HG02970 (cell line): ENCODE data around the gene PRPF40B.

Source experiments
- ATAC-seq: cut with Tn5 transposase; IDR thresholded peaks from one replicate; pipeline ENCODE4 v1.9.1; 2021; ENCODE audit warnings: mild to moderate bottlenecking, moderate library complexity, moderate number of reproducible peaks; ENCODE audit not compliant: unreplicated experiment, low FRiP score

Gene PRPF40B

DNA sequence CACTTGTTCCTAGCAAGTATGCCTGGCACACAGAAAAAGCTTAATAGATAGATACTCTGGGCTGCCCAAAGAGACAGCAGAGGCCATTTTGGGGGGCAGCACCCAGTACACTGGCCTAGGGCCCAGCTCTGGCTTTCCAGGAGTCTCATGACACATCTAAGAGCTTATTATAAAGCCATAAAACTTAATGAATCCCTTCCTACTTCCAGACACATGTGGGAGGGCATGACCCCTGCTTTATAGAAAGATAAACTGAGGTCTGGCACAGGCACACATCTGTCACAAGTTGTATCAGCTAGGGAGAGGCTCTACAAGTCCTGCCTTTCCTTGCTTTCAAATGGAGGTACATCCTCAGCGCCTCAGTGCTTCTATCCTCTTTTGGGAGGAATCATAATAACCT is 56.7 kb downstream of the PRPF40B start:
- no peak for ATAC-seq

DNA sequence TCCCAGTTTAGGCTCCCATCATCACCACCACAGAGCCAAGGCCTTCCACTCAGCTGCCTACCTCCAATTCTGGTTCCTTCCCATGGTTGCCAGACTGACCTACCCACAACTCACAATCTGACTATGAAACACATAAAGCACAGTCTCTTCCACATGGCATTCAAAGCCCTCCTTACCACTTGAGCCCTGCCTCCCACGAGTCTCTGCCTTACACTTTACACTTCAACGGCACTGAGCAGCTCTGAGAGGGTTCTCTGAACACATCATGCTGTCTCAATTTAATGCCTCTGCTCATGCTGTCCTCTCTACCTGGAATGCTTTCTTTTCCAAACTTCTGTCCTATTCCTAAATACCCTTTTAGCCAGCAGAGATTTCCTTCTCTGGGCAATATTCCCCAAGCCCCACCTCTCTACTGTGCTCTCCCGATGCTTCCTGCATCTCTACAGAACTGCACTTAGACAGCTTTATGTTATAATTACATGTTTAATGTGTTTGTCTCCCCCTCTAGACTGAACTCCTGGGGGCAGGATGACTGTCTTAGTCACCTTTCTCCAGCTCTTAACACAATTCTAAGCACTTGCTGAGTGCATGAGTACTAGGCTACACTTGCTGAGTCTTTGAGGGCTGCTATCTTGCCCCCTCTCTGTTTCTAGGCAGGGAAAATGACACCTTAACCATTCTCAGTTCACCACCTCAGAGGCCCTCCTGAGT is 60.4 kb downstream of the PRPF40B start:
- no peak for ATAC-seq

DNA sequence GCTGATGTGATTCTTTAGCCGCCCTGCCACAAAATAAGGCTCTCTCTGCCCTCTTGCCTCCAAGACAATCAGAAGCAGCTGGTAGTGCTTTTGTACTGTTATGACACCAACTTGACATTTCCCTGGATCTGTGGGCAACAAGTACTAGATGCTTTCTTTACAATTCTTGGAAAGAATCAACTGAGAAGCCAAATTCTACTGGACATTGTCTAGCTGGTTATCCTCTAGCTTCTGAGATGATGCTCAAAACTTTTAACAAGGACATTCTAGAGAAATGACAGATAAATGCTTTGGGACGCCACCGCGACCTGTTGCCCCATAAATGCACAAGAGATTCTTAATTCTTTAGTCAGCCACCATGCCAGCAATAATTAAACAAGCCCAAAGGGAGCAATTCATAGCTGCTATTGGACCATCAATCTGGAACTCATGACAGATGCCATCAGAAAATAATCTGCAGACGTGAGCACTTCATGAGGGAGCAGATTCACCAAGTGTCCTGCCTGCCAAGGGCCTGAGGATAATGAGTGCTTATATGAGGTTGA is 61.0 kb downstream of the PRPF40B start:
- ATAC-seq, result no peak

DNA sequence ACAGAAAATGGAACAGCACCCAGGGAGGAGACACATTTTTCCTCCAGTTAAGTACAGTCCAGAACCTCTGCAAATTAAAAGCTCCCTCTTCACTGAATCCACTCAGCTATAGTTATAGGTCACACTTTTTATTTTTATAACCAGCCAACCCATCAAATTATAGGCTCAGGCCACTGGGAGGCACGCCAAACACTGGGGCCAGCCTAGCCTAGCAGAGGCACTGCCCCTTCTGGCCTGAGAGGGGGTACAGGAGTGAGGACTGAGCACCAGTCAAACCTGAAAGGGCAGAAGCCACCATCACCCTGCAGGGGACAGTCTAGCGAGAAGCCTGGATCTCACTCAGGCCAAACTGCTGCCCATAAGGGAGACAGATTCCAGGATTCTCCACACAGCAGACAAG is 64.6 kb downstream of the PRPF40B start:
- ATAC-seq, result no peak

DNA sequence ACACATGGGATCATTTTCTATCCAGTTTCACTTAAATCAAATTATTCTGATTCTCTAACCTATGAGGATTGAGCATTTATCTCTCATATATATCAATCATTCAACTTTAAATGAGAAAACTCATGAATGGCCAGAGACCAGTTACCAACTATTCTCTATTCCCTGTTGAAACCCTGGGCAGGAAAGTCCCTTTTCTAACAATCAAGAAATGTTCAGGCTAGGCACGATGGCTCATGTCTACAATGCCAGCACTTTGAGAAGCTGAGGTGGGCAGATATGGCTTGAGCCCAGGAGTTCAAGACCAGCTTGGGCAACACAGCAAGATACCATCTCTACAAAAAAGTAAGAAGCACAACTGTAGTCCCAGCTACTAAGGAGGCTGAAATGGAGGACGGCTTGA is 65.9 kb downstream of the PRPF40B start:
- ATAC-seq, result no peak

DNA sequence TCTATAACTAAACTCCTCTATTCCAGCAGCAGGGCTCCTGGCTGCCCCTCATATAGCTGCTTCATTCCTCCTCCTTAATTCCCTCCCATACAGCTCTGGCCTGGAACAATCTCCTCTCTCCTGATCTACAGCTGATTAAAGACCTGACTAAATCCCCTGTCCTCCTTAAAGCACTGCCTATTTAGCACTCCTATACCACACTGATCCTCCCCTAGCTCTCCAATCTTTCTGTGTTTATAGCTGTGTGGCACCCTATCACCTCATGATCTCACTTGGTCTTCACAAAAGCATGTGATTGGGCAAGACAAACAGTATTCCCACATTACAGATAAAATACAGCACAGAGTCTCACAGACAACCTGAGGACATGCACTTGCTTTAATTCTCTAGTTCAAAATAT is 66.4 kb downstream of the PRPF40B start:
- ATAC-seq, result no peak

DNA sequence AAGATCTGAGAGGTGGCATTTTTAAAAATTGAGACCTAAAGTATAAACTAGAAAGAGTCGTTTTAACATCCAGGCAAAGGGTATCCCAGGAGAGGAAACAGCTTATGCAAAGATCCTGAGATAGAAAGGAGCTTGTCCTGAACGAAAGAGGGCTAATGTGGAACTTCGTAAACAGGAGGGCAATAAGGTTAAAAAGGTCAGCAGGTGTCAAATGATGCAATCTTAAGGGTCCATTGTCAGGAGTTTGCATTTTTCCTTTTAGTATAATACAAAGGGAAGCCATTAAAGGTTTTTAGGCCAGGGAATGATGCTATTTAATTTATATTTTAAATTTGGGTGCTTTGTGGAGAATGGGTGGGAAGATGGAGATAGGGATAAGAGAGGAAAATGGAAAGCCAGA is 69.5 kb downstream of the PRPF40B start:
- ATAC-seq, result no peak

DNA sequence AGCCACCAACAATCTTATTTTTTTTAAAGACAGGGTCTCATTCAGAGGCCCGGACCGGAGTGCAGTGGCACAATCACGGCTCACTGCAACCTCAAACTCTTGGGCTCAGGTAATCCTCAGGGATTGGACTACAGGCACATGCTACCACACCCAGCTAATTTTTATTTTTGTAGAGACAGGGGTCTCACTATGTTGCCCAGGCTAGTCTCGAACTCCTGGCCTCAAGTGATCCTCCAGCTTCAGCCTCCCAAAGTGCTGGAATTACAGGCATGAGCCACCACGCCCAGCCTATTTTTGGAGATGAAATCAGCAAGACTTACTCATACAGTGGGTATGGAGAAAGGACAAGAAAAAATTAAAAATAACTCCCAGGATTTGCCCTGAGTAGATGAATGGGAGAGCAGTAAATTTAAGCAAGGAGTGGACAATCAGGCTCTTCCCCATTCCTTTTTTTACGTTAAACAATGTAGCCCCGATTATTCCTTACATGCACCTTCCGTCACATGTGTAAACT is 70.6 kb downstream of the PRPF40B start:
- ATAC-seq, result no peak
